Measurements from ENCODE around the gene SNU13. TPM values are rescaled to one million over a fixed set of nuclear protein-coding genes. Genes with fewer than 3 reads are reported as not detected.
"Not testable (repeated sequence)": the region's sequence is repeated elsewhere in the genome, so short reads cannot be mapped to it uniquely, and the experiment has no call there.

Gene SNU13
- total RNA-seq: 343 and 345 TPM in 2 replicates

DNA sequence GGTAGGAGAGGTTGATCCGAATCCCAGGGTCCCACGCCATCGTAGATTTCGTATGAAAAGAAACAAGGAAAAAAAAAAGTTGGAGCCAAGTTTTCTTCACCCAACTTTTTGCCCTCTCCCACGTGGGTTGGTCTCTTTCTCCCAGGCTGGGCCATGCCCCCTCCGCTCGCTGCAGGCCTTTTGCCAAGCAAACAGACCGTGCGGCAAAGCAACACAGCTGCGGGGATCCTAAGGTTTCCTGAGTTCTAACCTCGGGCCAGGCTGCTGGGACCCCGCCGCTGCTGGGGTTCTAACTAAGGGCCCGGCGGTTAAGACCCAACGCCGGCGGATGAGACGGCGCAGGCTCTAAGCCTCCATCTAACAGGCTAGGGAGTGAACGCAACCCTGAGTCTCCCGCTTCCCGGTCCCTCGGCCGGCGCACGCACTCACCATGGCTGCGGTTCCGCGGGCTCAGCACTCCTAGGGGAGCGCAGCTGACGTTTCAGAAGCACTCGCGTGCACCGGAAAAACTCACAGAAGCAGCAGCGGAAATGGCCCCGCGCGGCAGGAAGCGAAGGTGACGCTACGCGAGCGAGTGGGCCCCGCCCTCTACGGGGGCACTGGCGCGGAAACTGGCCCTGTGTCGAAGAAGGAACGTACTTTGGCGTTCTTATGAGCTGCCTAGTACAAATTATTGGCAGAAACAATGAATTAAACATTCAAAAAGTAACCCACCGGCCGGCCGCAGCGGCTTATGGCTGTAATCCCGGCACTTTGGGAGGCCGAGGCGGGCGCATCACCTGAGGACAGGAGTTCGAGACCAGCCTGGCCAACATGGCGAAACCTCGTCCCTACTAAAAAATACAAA lies at the start of gene SNU13:
Gene SNU13, minus strand, starts transcription at position 503 of the 847 bp plus-strand sequence. Its CDS starts 71 bp downstream, at position 432.
- peak within 1 kb of the TSS; percentile 94 for H3K4me3 Mint-ChIP-seq
- no peaks in the 10 kb centered on the region for H3K27me3 Mint-ChIP-seq
- peaks cover 19% of the 10 kb centered on the region for H3K4me1 Mint-ChIP-seq
- DNase-seq: peak; percentile 98
- peaks cover 11% of the 10 kb centered on the region for H3K36me3 Mint-ChIP-seq (ENCODE audit: low read depth)
- peak within 1 kb of the TSS; percentile 97 for H3K27ac Mint-ChIP-seq
- H3K9me3 Mint-ChIP-seq: no peaks in the 10 kb centered on the region
- intact Hi-C loops (cut with micrococcal nuclease): loop anchor here (1.0 to 2.0 kb wide), 3 partner anchors 9 to 258 kb away; partner anchors contain the start of genes CCDC134 and CENPM

DNA sequence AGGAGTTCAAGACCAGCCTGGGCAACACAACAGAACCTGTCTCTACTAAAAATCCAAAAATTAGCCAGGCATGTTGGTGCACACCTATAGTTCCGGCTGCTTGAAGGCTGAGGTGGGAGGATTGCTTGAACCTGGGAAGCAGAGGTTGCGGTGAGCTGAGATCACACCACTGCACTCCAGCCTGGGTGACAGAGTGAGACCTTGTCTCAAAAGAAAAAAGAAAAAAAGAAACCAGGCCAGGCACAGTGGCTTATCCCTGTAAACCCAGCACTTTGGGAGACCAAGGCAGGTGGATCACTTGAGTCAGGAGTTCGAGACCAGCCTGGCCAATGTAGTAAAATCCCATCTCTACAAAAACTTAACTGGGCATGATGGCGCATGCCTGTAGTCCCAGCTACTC lies 44.6 kb upstream of the SNU13 start:
- H3K4me3 Mint-ChIP-seq; intact Hi-C loops (cut with micrococcal nuclease); H3K36me3 Mint-ChIP-seq (ENCODE audit: low read depth); DNase-seq; H3K27ac Mint-ChIP-seq; H3K27me3 Mint-ChIP-seq; H3K4me1 Mint-ChIP-seq; H3K9me3 Mint-ChIP-seq: not testable (repeated sequence)

DNA sequence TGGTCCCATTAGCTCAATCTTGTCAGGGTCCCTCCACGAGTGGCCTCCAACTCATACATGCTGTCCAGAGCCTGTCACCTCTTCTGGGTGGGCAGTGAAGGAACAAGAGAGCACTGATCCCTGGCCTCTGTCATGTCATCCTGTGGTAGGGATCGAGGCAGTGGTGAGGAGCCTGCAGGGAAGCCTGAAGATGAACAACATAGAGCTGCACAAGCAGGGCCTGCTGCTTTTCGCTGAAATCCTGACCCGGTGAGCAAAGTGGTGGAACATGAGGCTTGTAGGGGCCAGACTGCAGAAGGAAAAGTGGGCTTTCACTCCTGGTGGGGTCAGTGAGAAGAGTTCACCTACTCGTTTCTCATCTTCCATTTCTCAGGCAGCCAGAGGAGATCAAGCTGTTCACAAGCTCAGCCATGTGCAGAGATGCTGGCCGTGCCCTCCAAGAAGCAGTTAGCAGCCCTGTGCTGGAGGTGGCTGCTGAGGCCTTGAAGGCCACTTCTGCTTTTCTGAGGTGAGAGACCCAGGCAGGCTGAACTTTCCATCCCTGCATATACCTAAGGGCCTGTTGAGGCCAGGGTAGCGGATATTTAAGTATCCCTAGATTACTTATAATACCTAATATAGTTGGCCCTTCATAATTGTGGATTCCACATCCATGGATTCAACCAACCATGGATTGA lies 43.6 kb upstream of the SNU13 start:
- no peaks in the 10 kb centered on the region for H3K36me3 Mint-ChIP-seq (ENCODE audit: low read depth)
- H3K27ac Mint-ChIP-seq: no peak overlapping the region
- intact Hi-C loops (cut with micrococcal nuclease): no loop called here
- H3K4me3 Mint-ChIP-seq: no peak overlapping the region
- peaks cover 10% of the 10 kb centered on the region for H3K27me3 Mint-ChIP-seq
- H3K4me1 Mint-ChIP-seq: no peaks in the 10 kb centered on the region
- no peaks in the 10 kb centered on the region for H3K9me3 Mint-ChIP-seq
- no peak for DNase-seq

DNA sequence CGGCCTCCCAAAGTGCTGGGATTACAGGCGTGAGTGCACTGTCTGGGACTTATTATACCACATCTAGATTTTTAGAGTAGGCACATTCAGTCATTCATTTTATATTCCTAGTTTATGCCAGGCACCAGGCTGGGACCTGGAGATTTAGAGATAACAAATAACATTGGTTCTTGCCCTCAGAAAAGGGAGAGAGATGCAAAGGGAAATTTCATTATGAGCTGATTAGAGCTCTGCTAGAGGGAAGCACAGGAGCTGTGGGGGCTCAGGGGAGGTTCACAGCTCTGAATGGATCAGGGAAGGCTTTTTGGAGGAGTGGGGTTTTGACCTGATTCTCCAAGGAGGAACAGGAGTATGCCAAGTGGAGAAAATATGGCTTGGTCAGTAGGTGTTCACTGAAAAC lies 42.9 kb upstream of the SNU13 start:
- H3K36me3 Mint-ChIP-seq (ENCODE audit: low read depth): no peaks in the 10 kb centered on the region
- H3K27me3 Mint-ChIP-seq: peaks cover 11% of the 10 kb centered on the region
- no peak overlapping the region for H3K4me3 Mint-ChIP-seq
- no peaks in the 10 kb centered on the region for H3K9me3 Mint-ChIP-seq
- intact Hi-C loops (cut with micrococcal nuclease): no loop called here
- no peak for DNase-seq
- H3K4me1 Mint-ChIP-seq: no peaks in the 10 kb centered on the region
- no peak overlapping the region for H3K27ac Mint-ChIP-seq

DNA sequence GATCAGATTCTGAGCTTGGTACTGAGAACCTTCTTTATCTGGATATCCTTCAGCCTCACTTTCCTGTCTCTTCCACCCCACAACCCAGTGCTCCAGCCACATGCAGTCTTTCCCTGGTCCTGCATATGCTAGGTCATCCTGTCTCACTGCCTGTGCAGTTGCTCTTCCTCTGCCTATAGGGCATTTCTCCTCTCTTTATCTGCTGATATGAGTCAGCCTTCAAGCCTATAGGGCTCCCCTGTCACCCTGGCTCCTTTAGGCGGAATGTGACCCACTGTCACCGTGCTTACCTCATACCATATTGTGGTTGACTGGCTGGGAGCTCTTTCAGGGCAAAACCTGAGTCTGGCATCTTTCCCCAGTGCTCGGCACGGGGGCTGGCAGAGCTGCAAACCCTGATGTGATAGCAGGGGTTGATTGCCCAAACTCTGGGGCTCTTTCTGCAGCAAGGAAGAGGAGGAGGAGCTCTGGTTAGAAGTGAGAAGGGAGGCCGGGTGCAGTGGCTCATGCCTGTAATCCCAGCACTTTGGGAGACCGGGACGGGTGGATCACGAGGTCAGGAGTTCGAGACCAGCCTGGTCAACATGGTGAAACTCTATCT lies 36.9 kb upstream of the SNU13 start:
- H3K36me3 Mint-ChIP-seq (ENCODE audit: low read depth): no peaks in the 10 kb centered on the region
- no peak overlapping the region for H3K27ac Mint-ChIP-seq
- peaks cover 9% of the 10 kb centered on the region for H3K27me3 Mint-ChIP-seq
- no peak for DNase-seq
- H3K4me1 Mint-ChIP-seq: no peaks in the 10 kb centered on the region
- H3K4me3 Mint-ChIP-seq: no peak overlapping the region
- intact Hi-C loops (cut with micrococcal nuclease): no loop called here
- no peaks in the 10 kb centered on the region for H3K9me3 Mint-ChIP-seq

DNA sequence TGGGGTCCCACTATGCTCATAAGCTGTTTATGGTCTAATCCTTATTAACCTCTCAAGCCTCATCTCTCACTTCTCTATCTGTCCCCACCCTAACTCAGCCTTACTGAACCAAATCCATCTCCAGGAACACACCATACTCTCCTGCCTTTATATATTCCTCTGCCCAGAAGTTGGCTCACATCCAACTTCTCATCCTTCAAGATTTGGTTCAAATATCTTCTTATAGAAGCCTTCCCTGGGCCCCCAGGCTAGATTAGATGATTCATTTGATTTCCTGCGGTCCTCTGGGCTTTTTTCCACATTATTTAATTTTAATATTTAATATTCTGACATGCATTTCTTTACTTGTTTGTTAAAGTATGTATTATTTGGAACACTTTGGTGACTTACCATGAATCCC lies 33.8 kb upstream of the SNU13 start:
- H3K9me3 Mint-ChIP-seq: no peaks in the 10 kb centered on the region
- H3K4me1 Mint-ChIP-seq: no peaks in the 10 kb centered on the region
- H3K36me3 Mint-ChIP-seq (ENCODE audit: low read depth): no peaks in the 10 kb centered on the region
- intact Hi-C loops (cut with micrococcal nuclease): no loop called here
- H3K27me3 Mint-ChIP-seq: peaks cover 8% of the 10 kb centered on the region
- H3K4me3 Mint-ChIP-seq: no peak overlapping the region
- DNase-seq: no peak
- H3K27ac Mint-ChIP-seq: no peak overlapping the region

DNA sequence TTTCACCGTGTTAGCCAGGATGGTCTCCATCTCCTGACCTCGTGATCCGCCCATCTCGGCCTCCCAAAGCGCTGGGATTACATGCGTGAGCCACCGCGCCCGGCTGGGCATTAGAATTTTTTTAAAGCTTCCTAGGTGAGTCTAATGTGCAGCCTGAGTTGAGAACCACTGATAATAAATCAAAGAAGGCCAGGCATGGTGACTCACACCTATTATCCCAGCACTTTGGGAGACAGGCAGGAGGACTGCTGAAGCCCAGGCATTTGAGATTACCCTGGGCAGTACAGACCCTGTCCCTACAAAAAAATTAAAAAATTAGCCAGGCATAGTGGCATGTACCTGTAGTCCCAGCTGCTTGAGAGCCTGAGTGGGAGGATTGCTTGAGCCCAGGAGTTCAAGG lies 24.3 kb upstream of the SNU13 start:
- no peak for DNase-seq
- intact Hi-C loops (cut with micrococcal nuclease): no loop called here
- H3K4me3 Mint-ChIP-seq: no peak overlapping the region
- H3K36me3 Mint-ChIP-seq (ENCODE audit: low read depth): no peaks in the 10 kb centered on the region
- H3K27ac Mint-ChIP-seq: no peak overlapping the region
- no peaks in the 10 kb centered on the region for H3K4me1 Mint-ChIP-seq
- no peaks in the 10 kb centered on the region for H3K9me3 Mint-ChIP-seq
- H3K27me3 Mint-ChIP-seq: peaks cover 8% of the 10 kb centered on the region

DNA sequence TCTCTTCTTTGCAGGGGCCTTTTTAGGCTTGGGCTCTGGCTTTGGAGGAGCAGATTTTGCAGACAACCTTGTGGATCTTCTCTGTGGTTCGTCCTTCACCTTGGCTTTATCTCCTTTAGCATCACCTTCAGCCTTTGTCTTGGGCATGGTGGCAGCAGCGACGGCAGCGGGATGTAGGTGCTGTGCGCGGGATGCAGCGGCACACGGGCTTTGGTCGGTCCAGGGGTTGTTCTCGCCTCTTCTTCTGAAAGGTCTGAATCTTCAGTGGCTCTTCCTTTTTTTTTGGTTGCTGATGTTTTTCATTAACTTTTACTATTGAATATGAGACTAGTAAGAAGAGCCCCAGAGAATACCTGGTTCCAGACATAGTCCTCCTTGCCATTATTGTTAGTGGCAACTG lies 20.7 kb upstream of the SNU13 start:
- Mint-ChIP-seq H3K4me1 (no peaks in the 10 kb centered on the region), H3K27me3 (peaks cover 13% of the 10 kb centered on the region), H3K36me3 (ENCODE audit: low read depth) (no peaks in the 10 kb centered on the region), H3K4me3 (no peak overlapping the region), H3K9me3 (no peaks in the 10 kb centered on the region), H3K27ac (no peak overlapping the region)
- intact Hi-C loops (cut with micrococcal nuclease): no loop called here
- DNase-seq: no peak

DNA sequence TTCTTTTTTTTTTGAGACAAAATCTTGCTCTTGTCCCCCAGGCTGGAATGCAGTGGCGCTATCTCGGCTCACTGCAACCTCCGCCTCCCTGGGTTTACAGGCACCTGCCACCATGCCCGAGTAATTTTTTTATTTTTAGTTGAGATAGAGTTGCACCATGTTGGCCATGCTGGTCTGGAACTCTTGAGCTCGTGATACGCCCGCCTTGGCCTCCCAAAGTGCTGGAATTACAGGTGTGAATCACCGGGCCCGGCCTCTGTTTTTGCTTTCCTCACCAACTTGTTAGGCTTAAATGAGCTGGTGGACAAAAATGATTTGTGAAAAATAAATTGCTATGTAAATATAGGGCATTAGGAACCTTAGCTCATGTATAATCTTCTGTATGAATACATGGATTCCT lies 14.1 kb upstream of the SNU13 start:
- Mint-ChIP-seq H3K27ac (no peak overlapping the region), H3K9me3 (no peaks in the 10 kb centered on the region), H3K27me3 (peaks cover 11% of the 10 kb centered on the region), H3K36me3 (ENCODE audit: low read depth) (peaks cover 3% of the 10 kb centered on the region), H3K4me3 (no peak overlapping the region), H3K4me1 (peaks cover 7% of the 10 kb centered on the region)
- no peak for DNase-seq
- intact Hi-C loops (cut with micrococcal nuclease): no loop called here

DNA sequence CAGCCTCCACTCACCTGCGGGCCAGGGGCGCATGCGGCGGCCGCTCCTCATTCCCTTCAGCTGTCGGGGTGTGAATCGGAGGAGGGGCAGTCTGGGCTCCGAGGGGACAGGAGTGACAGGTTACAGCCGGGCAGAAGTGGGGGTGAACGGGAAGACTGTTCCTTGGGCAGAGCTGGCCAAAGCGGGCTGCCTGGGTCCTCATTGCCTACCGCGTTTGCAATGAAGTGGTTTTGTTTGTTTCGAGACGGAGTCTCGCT lies 11.4 kb upstream of the SNU13 start:
- Mint-ChIP-seq H3K9me3 (no peaks in the 10 kb centered on the region), H3K27me3 (peaks cover 7% of the 10 kb centered on the region), H3K36me3 (ENCODE audit: low read depth) (peaks cover 3% of the 10 kb centered on the region), H3K4me1 (peaks cover 15% of the 10 kb centered on the region), H3K27ac (no peak overlapping the region), H3K4me3 (no peak overlapping the region)
- intact Hi-C loops (cut with micrococcal nuclease): no loop called here
- DNase-seq: no peak

DNA sequence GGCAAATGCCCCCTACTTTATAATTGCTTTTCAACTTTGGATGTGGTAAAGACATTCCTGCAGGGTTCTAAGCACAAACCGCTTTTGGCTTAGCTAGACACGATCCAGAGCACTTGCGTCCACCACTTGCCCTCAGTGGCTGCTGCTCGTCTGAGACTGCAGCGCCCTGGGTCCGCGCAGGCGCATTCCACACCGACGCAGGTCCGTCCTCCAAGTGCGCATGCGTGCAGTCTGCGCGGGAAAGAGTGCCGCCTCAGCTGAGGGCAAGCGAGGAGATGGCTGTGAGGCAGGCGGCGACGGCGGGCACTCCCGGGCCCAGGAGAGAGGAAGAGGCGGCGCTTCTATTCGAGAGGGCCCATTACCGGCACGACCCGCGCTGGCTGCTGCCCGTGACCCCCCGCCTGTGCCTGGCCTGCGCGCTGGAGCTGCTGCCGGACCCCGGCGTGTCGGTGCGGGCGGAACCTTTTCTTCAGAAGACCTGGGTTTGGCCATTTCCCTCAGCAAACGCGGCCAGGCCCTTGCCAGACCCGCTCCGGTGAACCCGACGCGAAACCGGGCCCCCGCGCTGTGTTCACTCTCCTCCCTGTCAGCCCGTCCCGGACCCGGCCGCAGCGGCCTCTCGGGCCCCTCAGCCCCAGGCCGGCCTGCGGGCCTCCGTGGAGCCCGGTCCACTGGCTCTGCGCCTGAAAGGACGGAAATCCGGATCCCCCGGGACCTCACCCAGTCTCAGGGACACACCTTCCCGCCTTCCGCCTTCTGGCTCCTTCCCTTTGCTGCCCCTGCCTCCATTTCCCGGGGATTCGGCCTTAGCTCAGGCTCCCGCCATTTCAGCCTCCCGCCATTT lies 10.8 kb upstream of the SNU13 start, which contains the start of gene MEI1:
Gene MEI1, plus strand, starts transcription at position 240 of the 844 bp plus-strand sequence. Its CDS starts 36 bp downstream, at position 276.
- peaks cover 3% of the 10 kb centered on the region for H3K36me3 Mint-ChIP-seq (ENCODE audit: low read depth)
- peak within 1 kb of the TSS; percentile 78 for H3K4me3 Mint-ChIP-seq
- H3K27ac Mint-ChIP-seq: peak within 1 kb of the TSS; percentile 79

DNA sequence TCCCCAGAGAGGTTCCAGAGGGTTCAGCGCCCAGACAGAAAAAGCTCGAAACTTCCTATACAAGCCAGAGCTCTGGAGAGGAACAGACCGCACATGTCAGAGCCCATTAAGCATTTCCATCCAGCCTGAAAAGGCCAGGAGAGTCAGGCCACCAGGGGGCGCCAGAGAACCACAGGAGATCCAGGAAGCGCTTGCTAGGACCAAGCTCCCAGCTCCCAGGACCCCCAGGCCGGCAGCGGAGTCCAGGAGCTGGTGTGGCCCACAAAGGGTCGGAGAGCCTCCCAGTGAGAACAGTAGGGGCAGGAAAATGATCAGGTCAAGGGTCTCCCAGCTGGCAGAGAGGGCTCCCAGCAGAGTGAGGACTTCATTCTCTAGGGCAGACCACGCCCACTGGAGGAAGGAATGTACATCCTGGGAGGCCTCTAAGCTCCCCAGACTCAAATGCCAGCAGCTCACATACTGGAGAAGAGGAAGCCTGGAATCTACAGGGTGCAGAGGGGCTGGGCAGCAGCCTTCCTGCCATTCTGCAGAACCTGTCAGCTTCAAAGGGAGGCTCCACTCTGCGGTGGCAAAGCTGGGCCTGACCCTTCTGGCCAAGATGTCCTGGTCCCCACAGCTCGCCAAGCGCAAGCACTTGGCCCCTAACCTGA lies 8.6 kb upstream of the SNU13 start:
- Mint-ChIP-seq H3K9me3 (no peaks in the 10 kb centered on the region), H3K27me3 (peaks cover 2% of the 10 kb centered on the region), H3K4me3 (peak overlapping the region; percentile 34), H3K4me1 (peaks cover 15% of the 10 kb centered on the region), H3K27ac (peak overlapping the region; percentile 70), H3K36me3 (ENCODE audit: low read depth) (peaks cover 3% of the 10 kb centered on the region)
- intact Hi-C loops (cut with micrococcal nuclease): loop anchor here (1.0 to 5.0 kb wide), 4 partner anchors 9 to 260 kb away; partner anchors contain the start of gene SNU13
- peak; percentile 97 for DNase-seq

More for the DNA sequence above, 10.8 kb upstream of the SNU13 start, which contains the start of gene MEI1:
- peaks cover 7% of the 10 kb centered on the region for H3K27me3 Mint-ChIP-seq
- intact Hi-C loops (cut with micrococcal nuclease): loop anchor here (1.0 to 5.0 kb wide), 2 partner anchors 82 to 158 kb away; no protein-coding TSS in a partner anchor
- peaks cover 15% of the 10 kb centered on the region for H3K4me1 Mint-ChIP-seq
- peak; percentile 96 for DNase-seq
- H3K9me3 Mint-ChIP-seq: no peaks in the 10 kb centered on the region

DNA sequence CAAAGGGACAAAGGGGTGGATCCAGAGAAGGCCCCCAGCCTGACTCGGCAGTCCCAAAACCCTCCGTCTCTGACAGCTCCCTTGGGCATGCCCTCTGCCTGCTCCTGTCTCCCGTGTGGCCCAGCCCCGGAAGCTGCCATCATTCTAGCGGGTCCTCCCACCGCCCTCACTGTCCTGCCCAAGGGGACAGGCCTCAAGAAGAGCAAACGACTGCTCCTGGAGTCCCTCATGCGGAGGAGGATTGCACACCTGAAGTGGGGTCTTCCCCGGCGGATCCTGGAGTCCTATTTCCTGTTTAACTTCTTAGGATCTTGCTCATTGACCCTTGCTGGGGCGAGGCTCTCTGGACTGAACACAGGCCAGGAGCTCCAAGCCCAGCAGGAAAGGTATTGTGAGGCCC lies 8.0 kb upstream of the SNU13 start:
- Mint-ChIP-seq H3K4me1 (peaks cover 13% of the 10 kb centered on the region), H3K27me3 (peaks cover 2% of the 10 kb centered on the region), H3K4me3 (peak overlapping the region; percentile 34), H3K9me3 (no peaks in the 10 kb centered on the region), H3K36me3 (ENCODE audit: low read depth) (peaks cover 3% of the 10 kb centered on the region), H3K27ac (peak overlapping the region; percentile 70)
- DNase-seq: no peak
- intact Hi-C loops (cut with micrococcal nuclease): loop anchor here (1.0 to 5.0 kb wide), 4 partner anchors 8 to 261 kb away; partner anchors contain the start of gene SNU13
